IMR-90 (cell line): Measurements from ENCODE around the gene DEAF1. TPM values are rescaled to one million over a fixed set of nuclear protein-coding genes. Genes with fewer than 3 reads are reported as not detected.

Experiments used
- ATAC-seq: fragments of 200-7000 bp; cut with Tn5 transposase; 2 replicates; pipeline ENCODE4 v1.9.1; 2020; ENCODE audit warnings: low read depth, mild to moderate bottlenecking, moderate library complexity
- BruUV-seq: library from RNA; stranded (reverse); fragments of 400-500 nt; replicated peaks from 2 replicates; lab custom pipeline; 2021; lab: Mats Ljungman, UMichigan
- CTCF ChIA-PET: fragments of 300-600 bp; formaldehyde crosslinking; extraction: SDS; loops from one replicate; lab custom pipeline; 2021; ENCODE audit warnings: antibody characterized with exemption; lab: Yijun Ruan, JAX
- POLR2A ChIA-PET: fragments of 300-600 bp; sonication (Branson Sonifier 250); formaldehyde crosslinking; loops from one replicate; lab custom pipeline; 2022; ENCODE audit warnings: antibody characterized with exemption; ENCODE audit not compliant: unreplicated experiment; lab: Charles Lee
- DNase-seq: peaks from one replicate; pipeline ENCODE4 v3.0.0; 2013
- H2AFZ ChIP-seq: replicated peaks from 2 replicates; pipeline ENCODE3; 2013; ENCODE audit warnings: low read length, mild to moderate bottlenecking; ENCODE audit not compliant: poor library complexity
- H2AK5ac ChIP-seq: 2 replicates; pipeline ENCODE4 v1.6.1; 2013; ENCODE audit warnings: low read depth, low read length, inconsistent platforms
- H2AK9ac ChIP-seq: replicated peaks from 2 replicates; pipeline ENCODE3; 2013; ENCODE audit warnings: mild to moderate bottlenecking, low read depth, low read length, moderate library complexity; ENCODE audit not compliant: poor library complexity
- H2BK120ac ChIP-seq: 2 replicates; pipeline ENCODE4 v1.6.1; 2013; ENCODE audit warnings: low read depth, low read length, inconsistent platforms
- H2BK15ac ChIP-seq: 3 replicates; pipeline ENCODE4 v1.6.1; 2013; ENCODE audit warnings: low read depth, low read length, inconsistent platforms
- H2BK20ac ChIP-seq: 2 replicates; pipeline ENCODE4 v1.6.1; 2013; ENCODE audit warnings: low read depth, mild to moderate bottlenecking, inconsistent platforms, low read length, moderate library complexity
- H2BK5ac ChIP-seq: 2 replicates; pipeline ENCODE4 v1.6.1; 2013; ENCODE audit warnings: mild to moderate bottlenecking, low read depth, low read length, inconsistent platforms; ENCODE audit not compliant: poor library complexity, severe bottlenecking
- H3K14ac ChIP-seq: replicated peaks from 2 replicates; pipeline ENCODE4 v1.6.1; 2013; ENCODE audit warnings: low read depth, low read length, inconsistent platforms
- H3K18ac ChIP-seq: 2 replicates; pipeline ENCODE4 v1.6.1; 2013; ENCODE audit warnings: low read depth, low read length, control low read depth
- H3K23ac ChIP-seq: 2 replicates; pipeline ENCODE4 v1.6.1; 2013; ENCODE audit warnings: low read depth, low read length, inconsistent platforms
- H3K27ac ChIP-seq: 2 replicates; pipeline ENCODE4 v1.5.1; 2013; ENCODE audit warnings: mild to moderate bottlenecking, control low read depth, low read length; ENCODE audit not compliant: insufficient read depth
- H3K27me3 ChIP-seq: 2 replicates; pipeline ENCODE4 v1.6.1; 2013; ENCODE audit warnings: low read length; ENCODE audit not compliant: control insufficient read depth, insufficient read depth
- H3K36me3 ChIP-seq: 2 replicates; pipeline ENCODE4 v1.6.1; 2013; ENCODE audit warnings: low read length, mixed read lengths; ENCODE audit not compliant: control insufficient read depth, insufficient read depth
- H3K4ac ChIP-seq: 2 replicates; pipeline ENCODE4 v1.6.1; 2013; ENCODE audit warnings: low read depth, low read length, inconsistent platforms
- H3K4me1 ChIP-seq: 2 replicates; pipeline ENCODE4 v1.6.1; 2013; ENCODE audit warnings: low read length, mixed read lengths; ENCODE audit not compliant: control insufficient read depth, insufficient read depth
- H3K4me2 ChIP-seq: 2 replicates; pipeline ENCODE4 v1.6.1; 2013; ENCODE audit warnings: low read depth, mild to moderate bottlenecking, control low read depth, low read length, moderate library complexity
- H3K4me3 ChIP-seq: 2 replicates; pipeline ENCODE4 v1.5.1; 2013; ENCODE audit warnings: low read depth, mild to moderate bottlenecking, control low read depth, low read length, moderate library complexity; ENCODE audit not compliant: insufficient read depth
- H3K56ac ChIP-seq: 2 replicates; pipeline ENCODE4 v1.6.1; 2013; ENCODE audit warnings: low read length, inconsistent platforms; ENCODE audit not compliant: insufficient read depth; ENCODE audit errors: extremely low read depth
- H3K79me1 ChIP-seq, 2 experiments: 2 replicates each; pipeline ENCODE4 v1.6.1; 2013; ENCODE audit warnings: low read length in 2 of 2, inconsistent platforms in 1 of 2, low read depth in 1 of 2
- H3K9ac ChIP-seq: 2 replicates; pipeline ENCODE4 v1.6.1; 2013; ENCODE audit warnings: low read depth, low read length, control low read depth
- H3K9me1 ChIP-seq: 2 replicates; pipeline ENCODE4 v1.6.1; 2013; ENCODE audit warnings: low read length, inconsistent platforms; ENCODE audit not compliant: insufficient read depth
- H3K9me3 ChIP-seq: 2 replicates; pipeline ENCODE4 v1.6.1; 2013; ENCODE audit warnings: low read length; ENCODE audit not compliant: control insufficient read depth, insufficient read depth
- H4K20me1 ChIP-seq: 2 replicates; pipeline ENCODE4 v1.6.1; 2013; ENCODE audit warnings: low read length, inconsistent platforms; ENCODE audit not compliant: insufficient read depth
- H4K5ac ChIP-seq: 2 replicates; pipeline ENCODE4 v1.6.1; 2013; ENCODE audit warnings: mild to moderate bottlenecking, low read depth, low read length, control low read depth
- H4K8ac ChIP-seq, 2 experiments: 2 replicates each; pipeline ENCODE4 v1.6.1; 2013; ENCODE audit warnings: low read depth in 2 of 2, low read length in 2 of 2, control low read depth in 1 of 2, inconsistent platforms in 1 of 2
- H4K91ac ChIP-seq: 2 replicates; pipeline ENCODE4 v1.6.1; 2013; ENCODE audit warnings: low read depth, low read length, inconsistent platforms; ENCODE audit not compliant: insufficient read depth
- SMC3 ChIP-seq: fragments of 150-350 bp; IDR thresholded peaks from 2 replicates; pipeline ENCODE4 v1.6.1; 2016; ENCODE audit warnings: low read depth, mild to moderate bottlenecking, antibody characterized with exemption, low read length, moderate library complexity
- WGBS, 2 experiments: methylation state at CpG; one replicate each; pipeline versions ENCODE4 v1.1.5 to v1.1.7; 2013; ENCODE audit warnings: missing lambda C conversion rate in 2 of 2; ENCODE audit not compliant: insufficient read length in 1 of 2; ENCODE audit errors: extremely low coverage in 2 of 2; 5-methylcytosine and 5-hydroxymethylcytosine counted together
- dilution Hi-C: fragments of 300-500 bp; cut with HindIII; formaldehyde crosslinking; loops from one replicate; pipeline ENCODE4 v1.14.3; 2018; ENCODE audit warnings: low sequenced_read_pairs; ENCODE audit not compliant: unreplicated experiment
- in situ Hi-C: fragments of 300-500 bp; cut with MboI; formaldehyde crosslinking; loops from 3 replicates; pipeline ENCODE4 v1.14.3; 2019; ENCODE audit warnings: low sequenced_read_pairs, inconsistent platforms, mixed read lengths
- intact Hi-C: fragments of 100-400 bp; cut with micrococcal nuclease; formaldehyde crosslinking; loops from 2 replicates; pipeline ENCODE4 v1.10.0; 2022
- polyA plus RNA-seq, 3 experiments: library from polyadenylated mRNA; depleted of rRNA; stranded (reverse); fragments of >200 nt; gene quantifications; 2 replicates each; pipeline ENCODE4 v1.2.3, GENCODE V29; 2012; ENCODE audit warnings: low replicate concordance in 1 of 3
- total RNA-seq: library from RNA; depleted of rRNA; stranded (reverse); fragments of >200 nt; gene quantifications from 2 replicates; pipeline ENCODE4 v1.2.3, GENCODE V29; 2012

The DEAF1 gene
- total and polyA plus RNA-seq, 2 of the 4 experiments (the other 2 are of a cell fraction), result 22.9 to 31.6 TPM

DNA sequence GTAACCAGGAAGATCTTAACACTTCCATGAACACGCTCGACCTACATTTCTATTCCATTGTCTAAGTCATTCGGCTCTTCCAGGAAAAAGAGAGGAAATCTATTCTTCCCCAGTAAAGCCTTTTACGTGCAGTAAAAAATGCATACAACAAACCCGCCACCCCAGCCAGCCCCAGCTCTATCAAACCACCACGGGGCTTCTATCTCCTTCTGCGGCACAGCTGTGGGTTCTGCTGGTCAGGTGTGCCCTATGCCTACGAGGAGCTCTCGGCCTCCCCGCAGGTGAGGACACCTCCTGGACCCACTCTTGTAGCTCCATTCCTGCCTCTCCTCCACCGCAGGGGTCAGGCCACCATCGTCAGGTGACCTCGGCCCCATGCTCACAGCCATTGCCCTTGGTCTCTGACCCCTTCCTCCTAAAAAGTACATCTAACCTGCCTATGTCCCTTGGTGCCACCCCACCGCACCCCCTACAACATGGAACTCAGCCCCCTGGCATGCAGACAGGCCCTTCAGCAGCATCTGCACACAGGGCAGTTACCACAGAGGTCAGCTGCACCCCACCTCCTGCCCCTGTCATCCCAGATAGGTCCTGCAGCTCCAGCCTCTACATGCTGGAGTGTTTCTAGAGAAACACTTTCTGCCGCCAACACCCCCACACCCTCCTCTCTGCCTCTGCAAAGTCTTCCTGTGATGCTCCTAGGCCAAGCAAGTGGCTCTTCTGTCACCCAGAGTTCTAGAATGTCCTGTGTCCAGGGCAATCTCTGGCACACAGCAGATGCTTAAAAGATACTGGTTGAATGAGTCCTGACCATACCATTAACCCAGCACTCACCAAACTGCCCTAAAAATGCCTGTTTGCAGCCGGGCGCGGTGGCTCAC lies 3.1 kb downstream of the DEAF1 start:
- no peak overlapping the region for H4K91ac ChIP-seq
- H3K4me2 ChIP-seq, result no peak overlapping the region
- no TSS peak for BruUV-seq

More for the DNA sequence above, 3.1 kb downstream of the DEAF1 start:
- Histone ChIP-seq H4K8ac (no peak overlapping the region), H3K9me1 (peaks cover 19% of the 10 kb centered on the region), H2BK20ac (no peak overlapping the region), H3K56ac (no peak overlapping the region), H3K27ac (no peak overlapping the region), H4K20me1 (peaks cover 27% of the 10 kb centered on the region), H3K27me3 (no peaks in the 10 kb centered on the region), H2AK9ac (no peak overlapping the region), H3K4me1 (peaks cover 14% of the 10 kb centered on the region), H3K36me3 (peaks cover 27% of the 10 kb centered on the region), H3K18ac (no peak overlapping the region), H3K79me1 (peaks cover 17 to 54% of the 10 kb centered on the region in 2 experiments), H3K14ac (no peak overlapping the region), H3K9ac (no peak overlapping the region), H2BK15ac (no peak overlapping the region), H3K4me3 (no peak overlapping the region), H2AFZ (no peak overlapping the region), H3K9me3 (no peaks in the 10 kb centered on the region), H2BK120ac (no peak overlapping the region), H2BK5ac (no peak overlapping the region), H3K4ac (no peak overlapping the region), H4K5ac (no peak overlapping the region), H3K23ac (no peak overlapping the region), H2AK5ac (no peak overlapping the region)
- 94% methylated on average over 7 of the region's 18 CpGs; no CpG with 5 or more reads in 1 of the 2 experiments for WGBS, 2 experiments
- ChIA-PET POLR2A (no interaction called here), CTCF (no interaction called here)
- dilution Hi-C loops, result no loop called here
- TF ChIP-seq SMC3, result no peak
- in situ Hi-C loops, result no loop called here
- ATAC-seq (no peak), DNase-seq (no peak)
- intact Hi-C loops, result no loop called here
